Suprapubic skin (tissue), 3 donors: ENCODE data around the gene FANCB.

Source experiments
- EP300 ChIP-seq: sonication (generic); formaldehyde crosslinking; IDR thresholded peaks from one replicate; pipeline ENCODE4 v1.6.1; 2017; ENCODE audit warnings: antibody characterized with exemption
- POLR2A ChIP-seq, 2 donors: fragments of 450-650 bp; IDR thresholded peaks; one replicate each; pipeline ENCODE4 v1.6.1; 2017; ENCODE audit warnings: antibody characterized with exemption in 2 of 2, mild to moderate bottlenecking in 2 of 2, moderate library complexity in 2 of 2
- TF ChIP-seq, protein P1 (sequence below), 2 donors: fragments of 200-600 bp in 1 of 2; fragments of 450-650 bp in 1 of 2; sonication (generic) in 1 of 2; IDR thresholded peaks; one replicate each; pipeline ENCODE4 v1.5.1; 2016 to 2019; ENCODE audit warnings: antibody characterized with exemption in 2 of 2, mild to moderate bottlenecking in 1 of 2, moderate library complexity in 1 of 2

DNA sequence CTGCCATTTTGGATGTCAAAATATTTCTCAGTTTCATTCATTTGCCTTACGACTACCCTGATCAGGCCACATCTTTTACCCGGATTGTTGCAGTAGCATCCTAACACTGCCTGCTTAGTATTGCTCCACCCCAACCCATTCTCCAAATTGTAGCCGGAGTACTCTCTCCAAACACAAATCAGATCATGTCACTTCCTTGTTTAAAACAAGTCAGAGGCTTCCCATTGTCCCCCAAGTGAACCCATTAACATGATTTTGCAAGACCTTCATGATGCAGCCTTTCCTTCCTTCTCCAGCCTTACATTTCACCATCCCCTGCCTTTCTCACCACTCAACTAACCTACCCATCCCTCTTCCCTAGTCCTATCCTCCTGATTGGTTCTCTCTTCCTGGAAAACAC lies 53.1 kb downstream of the FANCB start:
- TF ChIP-seq, protein P1, sequence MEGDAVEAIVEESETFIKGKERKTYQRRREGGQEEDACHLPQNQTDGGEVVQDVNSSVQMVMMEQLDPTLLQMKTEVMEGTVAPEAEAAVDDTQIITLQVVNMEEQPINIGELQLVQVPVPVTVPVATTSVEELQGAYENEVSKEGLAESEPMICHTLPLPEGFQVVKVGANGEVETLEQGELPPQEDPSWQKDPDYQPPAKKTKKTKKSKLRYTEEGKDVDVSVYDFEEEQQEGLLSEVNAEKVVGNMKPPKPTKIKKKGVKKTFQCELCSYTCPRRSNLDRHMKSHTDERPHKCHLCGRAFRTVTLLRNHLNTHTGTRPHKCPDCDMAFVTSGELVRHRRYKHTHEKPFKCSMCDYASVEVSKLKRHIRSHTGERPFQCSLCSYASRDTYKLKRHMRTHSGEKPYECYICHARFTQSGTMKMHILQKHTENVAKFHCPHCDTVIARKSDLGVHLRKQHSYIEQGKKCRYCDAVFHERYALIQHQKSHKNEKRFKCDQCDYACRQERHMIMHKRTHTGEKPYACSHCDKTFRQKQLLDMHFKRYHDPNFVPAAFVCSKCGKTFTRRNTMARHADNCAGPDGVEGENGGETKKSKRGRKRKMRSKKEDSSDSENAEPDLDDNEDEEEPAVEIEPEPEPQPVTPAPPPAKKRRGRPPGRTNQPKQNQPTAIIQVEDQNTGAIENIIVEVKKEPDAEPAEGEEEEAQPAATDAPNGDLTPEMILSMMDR (IDR thresholded peaks at IDR 0.05), result no peak
- no peak for TF ChIP-seq POLR2A (IDR thresholded peaks at IDR 0.05)
- no peak for TF ChIP-seq EP300
